CD4-positive, alpha-beta T cell treated with Interleukin-2 at 100 ng/mL for 4 hours (primary cell): Measurements from ENCODE around the gene NINL.
"Not testable (repeated sequence)": the region's sequence is repeated elsewhere in the genome, so short reads cannot be mapped to it uniquely, and the experiment has no call there.

ENCODE experiments used
- DNase-seq: peaks from one replicate; pipeline ENCODE4 v3.0.0-alpha.2; 2020; ENCODE audit warnings: low spot score

The NINL gene

DNA sequence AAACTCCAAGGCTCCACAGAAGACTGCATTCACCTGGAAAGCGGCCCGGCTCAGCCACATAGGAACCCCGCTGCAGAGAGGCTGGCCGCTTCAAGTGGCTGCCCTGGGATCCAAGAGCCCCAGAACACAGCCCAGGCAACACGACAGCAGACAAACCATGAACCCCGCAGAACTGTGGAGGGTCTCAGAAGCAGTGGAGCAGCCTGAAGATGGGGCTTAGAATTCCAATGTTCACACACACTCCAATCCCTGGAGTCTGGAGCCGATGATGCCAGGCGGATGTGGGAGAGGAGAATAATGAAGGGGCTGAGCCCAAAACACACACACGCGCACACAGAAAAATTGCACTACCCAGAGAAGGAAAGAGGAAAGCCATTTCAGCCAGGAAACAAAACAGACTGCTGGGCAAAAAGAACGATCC is 52.4 kb downstream of the NINL start:
- DNase-seq: no peak

GRCh38 chr20:25532015-25532751 is 53.1 kb downstream of the NINL start:
- DNase-seq: no peak

- DNase-seq: no peak
These were observed 55.9 kb downstream of the NINL start for GRCh38 chr20:25529295-25529951.

- no peak for DNase-seq
These were observed 57.4 kb downstream of the NINL start for GRCh38 chr20:25527949-25528348.

DNA sequence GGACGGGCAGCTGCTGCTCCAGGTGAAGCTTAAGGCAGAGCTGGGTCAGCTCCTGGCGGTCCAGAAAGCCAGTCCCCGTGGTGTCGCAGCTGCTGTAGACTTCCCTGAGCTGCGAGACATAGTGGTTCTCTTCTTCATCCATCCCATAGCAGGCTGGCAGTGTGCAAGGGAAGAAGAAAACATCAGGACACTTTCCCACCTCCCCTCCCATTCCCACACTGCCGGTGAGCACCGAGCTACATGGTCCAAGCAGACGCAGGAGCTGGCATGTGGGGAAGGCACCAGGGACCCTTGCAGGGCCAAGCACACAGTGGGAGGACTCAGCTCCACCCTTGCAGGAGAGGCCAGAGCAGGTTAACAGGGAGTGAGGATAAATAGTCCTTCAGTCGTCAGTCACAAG is 58.9 kb downstream of the NINL start:
- DNase-seq: no peak

DNA sequence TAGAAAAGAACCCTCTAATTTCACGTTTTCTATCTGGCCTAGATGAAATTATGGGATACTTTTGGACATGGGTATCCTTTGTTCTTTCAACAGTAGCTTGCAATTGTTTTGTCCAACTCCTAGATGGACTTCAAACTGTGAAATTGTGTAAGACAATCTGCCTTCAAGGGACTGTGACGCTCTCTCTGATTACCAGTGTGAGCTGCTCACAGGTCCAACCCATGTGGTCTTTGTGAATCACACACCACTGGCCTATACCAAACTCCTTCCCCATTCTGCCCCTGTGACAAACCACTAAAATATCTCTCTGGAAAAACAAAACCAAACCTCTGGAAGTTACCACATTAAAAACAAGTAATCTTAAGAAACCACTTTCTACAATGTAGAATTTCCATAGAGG is 59.5 kb downstream of the NINL start:
- DNase-seq: no peak

- no peak for DNase-seq
These were observed 60.0 kb downstream of the NINL start for GRCh38 chr20:25525295-25525694.

DNA sequence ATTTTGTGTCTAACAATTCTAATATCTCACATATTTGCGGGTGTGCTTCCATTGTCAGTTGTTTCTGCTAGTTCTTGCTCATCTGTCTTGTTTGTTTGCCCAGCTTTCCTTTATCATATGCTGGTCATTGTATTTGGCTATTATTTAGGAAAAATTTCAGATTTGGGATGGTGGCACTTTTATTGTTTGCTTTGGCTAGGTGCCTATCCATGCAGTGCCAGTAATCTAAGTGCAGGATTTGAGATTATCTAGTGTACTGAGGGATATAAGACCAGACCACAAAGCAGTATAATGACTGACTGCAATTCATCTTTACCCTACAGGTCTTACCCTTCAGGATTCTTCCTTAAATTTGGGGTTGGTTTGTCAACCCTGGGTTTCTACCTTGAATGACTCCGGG is 63.9 kb downstream of the NINL start:
- DNase-seq: no peak

DNA sequence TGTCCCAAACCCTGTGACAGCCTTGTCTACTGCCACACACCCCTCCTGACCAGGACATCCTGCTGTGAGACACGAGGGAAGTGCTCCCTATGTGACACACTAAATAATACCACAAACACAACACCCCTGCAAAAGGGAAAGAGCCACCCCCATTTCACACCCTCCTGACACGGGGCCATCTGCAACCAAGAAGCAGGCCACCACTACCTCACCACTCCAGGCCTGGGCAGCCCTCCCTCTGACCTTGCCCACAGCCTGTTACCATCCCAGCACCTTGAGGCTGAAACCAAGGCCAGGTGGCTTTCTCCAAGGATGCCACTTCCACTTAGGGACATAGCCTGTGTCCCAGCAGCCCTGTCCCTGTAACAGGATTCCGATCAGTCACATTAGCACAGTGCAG is 68.2 kb downstream of the NINL start:
- no peak for DNase-seq

- DNase-seq: no peak
These were observed 70.5 kb downstream of the NINL start for GRCh38 chr20:25514747-25515340.

DNA sequence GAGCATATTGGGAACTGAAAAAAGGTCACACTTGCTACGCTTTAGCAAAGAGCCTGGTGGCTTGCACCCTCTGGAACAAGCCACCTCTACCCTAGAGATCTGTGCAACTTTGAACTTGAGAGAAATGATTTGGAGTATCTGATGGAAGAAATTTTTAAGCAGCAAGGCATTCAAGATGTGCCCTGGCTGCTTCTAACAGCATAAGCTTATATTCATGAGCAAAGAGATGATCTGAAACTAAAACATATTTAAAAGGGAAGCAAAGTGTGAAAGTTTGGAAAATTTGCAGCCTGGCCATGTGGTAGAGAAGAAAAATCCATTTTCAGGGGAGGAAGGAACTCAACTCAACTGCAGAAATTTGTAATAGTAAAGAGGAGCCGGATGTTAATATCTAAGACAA is 71.1 kb downstream of the NINL start:
- DNase-seq: no peak

GRCh38 chr20:25512709-25513108 is 72.6 kb downstream of the NINL start:
- no peak for DNase-seq

DNA sequence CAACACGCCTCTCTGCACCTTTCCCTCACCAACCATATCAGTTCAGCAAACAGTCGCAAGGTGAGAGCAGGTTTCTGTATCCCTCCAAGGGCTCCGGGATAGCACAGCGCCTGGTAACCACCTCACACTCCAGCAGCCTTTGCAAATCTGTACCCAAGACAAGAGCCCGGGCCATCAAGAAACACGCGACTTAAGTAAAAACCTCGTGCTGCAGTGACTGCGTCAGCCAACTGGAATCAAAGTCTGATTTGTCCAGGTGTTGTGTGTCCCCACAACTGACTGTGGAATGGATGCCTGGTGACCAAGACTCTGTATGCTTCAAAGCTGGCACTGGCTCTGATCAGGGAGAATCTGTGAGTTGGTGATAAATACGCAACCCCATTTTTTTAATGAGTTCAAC is 74.1 kb downstream of the NINL start:
- no peak for DNase-seq

- no peak for DNase-seq
These were observed 74.6 kb downstream of the NINL start for GRCh38 chr20:25510721-25511120.

DNA sequence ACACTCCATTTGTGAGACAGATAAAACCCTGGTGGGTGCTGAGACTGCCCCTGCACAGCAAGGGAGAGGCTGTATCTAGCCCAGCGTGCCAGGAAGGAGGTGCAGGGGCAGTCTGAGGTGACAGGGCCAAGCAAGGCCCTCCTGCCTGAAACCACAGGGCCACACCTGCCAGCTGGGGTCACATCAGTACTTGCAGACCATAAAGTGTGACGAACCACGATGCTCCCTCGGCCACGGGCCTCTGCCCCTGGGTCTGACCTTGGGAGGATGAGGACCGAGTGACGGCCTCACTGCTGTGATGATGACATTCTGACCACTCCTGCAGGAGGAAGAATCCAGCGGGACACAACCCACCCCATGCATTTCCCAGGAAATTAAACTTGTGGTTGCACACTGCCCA is 75.1 kb downstream of the NINL start:
- DNase-seq: no peak

GRCh38 chr20:25509084-25509483 is 76.2 kb downstream of the NINL start:
- no peak for DNase-seq

- no peak for DNase-seq
These were observed 77.1 kb downstream of the NINL start for GRCh38 chr20:25508083-25508770.

- DNase-seq: no peak
These were observed 77.8 kb downstream of the NINL start for GRCh38 chr20:25507385-25508082.

DNA sequence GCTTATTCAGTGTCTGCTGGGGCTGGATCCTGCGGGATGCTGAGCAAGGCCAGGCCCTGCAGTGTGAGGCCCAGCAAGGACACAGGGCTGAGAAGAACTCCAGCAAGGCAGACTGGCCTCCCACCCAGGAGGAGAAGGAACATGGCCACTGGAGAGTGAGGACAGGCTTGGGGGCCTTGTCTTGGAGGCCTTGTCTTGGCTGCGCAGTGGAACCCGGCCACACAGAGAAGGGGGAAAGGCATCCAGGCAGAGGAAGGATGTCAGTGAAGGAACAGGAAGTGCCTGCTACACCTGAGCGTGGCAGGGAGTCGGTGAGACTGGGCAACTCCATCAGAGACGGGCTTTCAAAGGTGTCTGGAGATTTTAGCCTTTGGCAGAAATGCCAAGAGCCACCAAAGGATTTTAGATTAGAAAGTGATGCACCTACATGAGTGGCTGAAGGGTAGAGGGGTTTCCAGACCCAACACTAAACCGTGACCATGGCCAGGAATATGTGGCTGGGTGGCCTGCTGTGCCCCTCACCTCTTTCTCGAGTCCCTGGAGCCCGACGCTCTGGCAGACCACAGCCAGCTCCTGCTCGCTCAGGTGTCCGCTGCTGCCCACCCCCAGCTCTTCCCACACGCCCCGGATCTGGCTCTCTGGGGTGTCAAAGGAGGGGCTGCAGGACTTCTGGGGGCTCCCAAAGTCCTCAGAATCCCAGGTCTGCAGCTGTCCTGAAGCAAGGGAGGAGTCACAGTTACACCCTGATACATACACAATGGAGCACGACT is 80.8 kb downstream of the NINL start:
- no peak for DNase-seq

GRCh38 chr20:25503936-25504335 is 81.4 kb downstream of the NINL start:
- no peak for DNase-seq

GRCh38 chr20:25503051-25503639 is 82.2 kb downstream of the NINL start:
- DNase-seq: not testable (repeated sequence)
